ENCODE measurements around the gene CNR1.

The CNR1 gene

DNA sequence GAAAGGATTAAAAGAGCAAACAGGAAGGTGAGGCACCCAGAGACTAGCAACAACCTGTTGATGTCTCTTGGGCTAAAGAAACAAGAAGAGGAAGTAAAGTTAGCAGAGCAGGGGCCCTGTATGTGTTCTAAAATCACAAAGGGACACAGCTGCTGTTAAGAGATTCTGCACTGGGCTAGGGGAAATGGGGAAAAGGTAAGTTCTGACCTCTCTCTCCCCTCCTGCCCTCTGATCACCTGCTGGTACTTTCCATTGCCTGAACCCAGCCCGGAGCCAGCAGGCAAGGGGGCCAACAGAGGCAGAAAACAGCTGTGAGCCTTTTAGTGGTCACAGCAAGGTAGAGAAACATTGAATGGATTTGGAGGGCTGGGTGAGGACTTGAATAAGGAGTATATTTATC lies 13.5 kb upstream of the CNR1 start:
- TF ChIP-seq NFIC (IDR thresholded peaks at IDR 0.05): no peak
- no peak for TF ChIP-seq FOXM1 (IDR thresholded peaks at IDR 0.05; ENCODE audit: borderline replicate concordance, low read depth)
- no peak for TF ChIP-seq TAF1 (IDR thresholded peaks at IDR 0.05; ENCODE audit: low read depth)
- no peak for TF ChIP-seq YY1 (IDR thresholded peaks at IDR 0.05; ENCODE audit: low read depth)
- TF ChIP-seq USF1 (IDR thresholded peaks at IDR 0.05): no peak
- no peak for TF ChIP-seq TCF12 (IDR thresholded peaks at IDR 0.05; ENCODE audit: low read depth)
- no peak for TF ChIP-seq CREB1 (IDR thresholded peaks at IDR 0.05; ENCODE audit: low read depth)
- no peak for TF ChIP-seq TEAD4 (IDR thresholded peaks at IDR 0.05)

DNA sequence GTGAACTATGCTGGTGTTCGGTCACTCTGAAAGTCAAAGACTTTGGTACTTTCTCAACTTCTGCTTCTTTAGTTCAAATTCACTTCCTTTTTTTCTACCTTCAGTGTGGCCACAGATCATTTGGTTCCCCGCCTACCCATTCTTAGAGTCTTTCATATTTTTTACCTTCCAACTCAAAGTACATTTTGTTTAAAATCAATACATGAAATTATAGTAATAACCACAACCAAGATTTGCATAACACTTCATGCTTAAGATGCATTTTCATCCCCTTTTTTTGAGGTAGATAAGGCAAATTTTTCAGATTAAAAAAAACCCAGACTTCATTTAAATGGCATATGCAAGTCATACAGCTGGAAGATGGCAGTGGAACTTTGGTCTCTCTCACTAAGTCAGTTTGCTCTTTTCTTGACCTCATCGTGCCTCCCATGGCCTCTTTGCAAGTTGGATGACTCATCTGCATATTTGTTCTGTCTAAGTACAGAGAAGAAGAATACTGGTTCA lies 11.9 kb upstream of the CNR1 start:
- TF ChIP-seq REST (IDR thresholded peaks at IDR 0.05; ENCODE audit: low read depth) (no peak), EGR1 (IDR thresholded peaks at IDR 0.05) (no peak), NFIC (IDR thresholded peaks at IDR 0.05) (no peak)

- TF ChIP-seq USF1 (IDR thresholded peaks at IDR 0.05) (no peak), TCF12 (IDR thresholded peaks at IDR 0.05; ENCODE audit: low read depth) (no peak), TAF1 (IDR thresholded peaks at IDR 0.05; ENCODE audit: low read depth) (no peak), REST (IDR thresholded peaks at IDR 0.05; ENCODE audit: low read depth) (no peak), FOXM1 (IDR thresholded peaks at IDR 0.05; ENCODE audit: borderline replicate concordance, low read depth) (no peak), CREB1 (IDR thresholded peaks at IDR 0.05; ENCODE audit: low read depth) (no peak), EP300 (IDR thresholded peaks at IDR 0.05; ENCODE audit: borderline replicate concordance) (no peak), NFIC (IDR thresholded peaks at IDR 0.05) (no peak), EGR1 (IDR thresholded peaks at IDR 0.05) (no peak), TEAD4 (IDR thresholded peaks at IDR 0.05) (no peak), YY1 (IDR thresholded peaks at IDR 0.05; ENCODE audit: low read depth) (no peak), RAD21 (IDR thresholded peaks at IDR 0.05; ENCODE audit: low read depth) (no peak), ZBTB7A (IDR thresholded peaks at IDR 0.05; ENCODE audit: low read depth) (no peak)
- TF ChIP-seq, protein P1, sequence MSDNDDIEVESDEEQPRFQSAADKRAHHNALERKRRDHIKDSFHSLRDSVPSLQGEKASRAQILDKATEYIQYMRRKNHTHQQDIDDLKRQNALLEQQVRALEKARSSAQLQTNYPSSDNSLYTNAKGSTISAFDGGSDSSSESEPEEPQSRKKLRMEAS (IDR thresholded peaks at IDR 0.05): no peak
Measured at GRCh38 chr6:88174906-88175305, 8.8 kb upstream of the CNR1 start.

DNA sequence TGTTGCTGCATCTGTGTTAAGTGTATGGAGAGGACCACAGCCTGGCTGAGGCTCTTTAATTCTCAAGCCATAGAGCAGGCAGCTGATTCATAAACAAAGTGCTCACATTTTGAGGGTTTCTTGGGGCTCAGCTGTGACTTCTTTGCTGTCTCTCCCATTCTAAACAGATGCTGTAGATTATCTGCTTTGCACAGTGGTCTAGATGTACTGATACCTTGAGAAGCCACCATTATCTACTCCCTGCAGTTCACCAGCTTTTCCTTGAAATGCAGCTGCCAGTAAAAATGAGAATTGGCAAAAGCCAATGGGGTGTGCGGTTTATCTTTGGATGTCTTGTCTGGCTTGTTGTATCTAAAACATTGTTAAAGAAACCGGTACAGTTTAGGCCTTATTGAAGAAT lies 5.2 kb upstream of the CNR1 start:
- TF ChIP-seq USF1 (IDR thresholded peaks at IDR 0.05): no peak
- TF ChIP-seq NFIC (IDR thresholded peaks at IDR 0.05): no peak
- no peak for TF ChIP-seq EP300 (IDR thresholded peaks at IDR 0.05; ENCODE audit: borderline replicate concordance)
- no peak for TF ChIP-seq EGR1 (IDR thresholded peaks at IDR 0.05)

- no peak for TF ChIP-seq TEAD4 (IDR thresholded peaks at IDR 0.05)
- TF ChIP-seq FOXM1 (IDR thresholded peaks at IDR 0.05; ENCODE audit: borderline replicate concordance, low read depth): no peak
- TF ChIP-seq CREB1 (IDR thresholded peaks at IDR 0.05; ENCODE audit: low read depth): no peak
- no peak for TF ChIP-seq EP300 (IDR thresholded peaks at IDR 0.05; ENCODE audit: borderline replicate concordance)
- TF ChIP-seq, protein P1 (IDR thresholded peaks at IDR 0.05): no peak
- TF ChIP-seq TCF12 (IDR thresholded peaks at IDR 0.05; ENCODE audit: low read depth): no peak
- no peak for TF ChIP-seq USF1 (IDR thresholded peaks at IDR 0.05)
- TF ChIP-seq EGR1 (IDR thresholded peaks at IDR 0.05): no peak
- no peak for TF ChIP-seq CEBPB (IDR thresholded peaks at IDR 0.05)
- TF ChIP-seq YY1 (IDR thresholded peaks at IDR 0.05; ENCODE audit: low read depth): no peak
- no peak for TF ChIP-seq REST (IDR thresholded peaks at IDR 0.05; ENCODE audit: low read depth)
- TF ChIP-seq RAD21 (IDR thresholded peaks at IDR 0.05; ENCODE audit: low read depth): no peak
Measured at GRCh38 chr6:88168362-88168761, 2.2 kb upstream of the CNR1 start.
